GM12872 (cell line): ENCODE measurements around the gene ADIPOR2.

Experiments used
- TF ChIP-seq, protein P1 (sequence below): IDR thresholded peaks from 3 replicates; pipeline ENCODE4 v1.5.1; 2011; ENCODE audit warnings: low read depth, mild to moderate bottlenecking, low read length, moderate library complexity; ENCODE audit not compliant: insufficient read depth

The ADIPOR2 gene

DNA sequence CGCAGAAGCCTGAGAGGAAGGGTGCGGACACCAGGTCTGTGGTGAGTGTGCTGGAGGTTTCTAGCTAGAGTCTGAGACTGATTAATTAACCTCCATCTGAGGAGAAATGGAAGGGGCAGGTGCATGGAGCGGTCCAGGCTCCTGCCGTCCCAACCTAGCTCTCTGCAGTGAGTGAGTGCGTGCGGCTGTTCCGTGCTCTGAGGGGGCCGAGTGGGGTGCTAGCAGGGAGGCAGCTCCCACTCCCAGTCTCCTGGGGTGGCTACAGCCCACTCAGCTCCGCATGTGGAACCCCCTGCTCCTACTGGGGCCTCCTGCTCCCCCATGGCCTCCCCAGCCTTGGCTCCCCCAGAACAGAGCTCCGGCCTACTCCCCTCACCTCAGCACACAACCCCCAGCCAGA, 132.4 kb downstream of the ADIPOR2 start:
- TF ChIP-seq, protein P1, sequence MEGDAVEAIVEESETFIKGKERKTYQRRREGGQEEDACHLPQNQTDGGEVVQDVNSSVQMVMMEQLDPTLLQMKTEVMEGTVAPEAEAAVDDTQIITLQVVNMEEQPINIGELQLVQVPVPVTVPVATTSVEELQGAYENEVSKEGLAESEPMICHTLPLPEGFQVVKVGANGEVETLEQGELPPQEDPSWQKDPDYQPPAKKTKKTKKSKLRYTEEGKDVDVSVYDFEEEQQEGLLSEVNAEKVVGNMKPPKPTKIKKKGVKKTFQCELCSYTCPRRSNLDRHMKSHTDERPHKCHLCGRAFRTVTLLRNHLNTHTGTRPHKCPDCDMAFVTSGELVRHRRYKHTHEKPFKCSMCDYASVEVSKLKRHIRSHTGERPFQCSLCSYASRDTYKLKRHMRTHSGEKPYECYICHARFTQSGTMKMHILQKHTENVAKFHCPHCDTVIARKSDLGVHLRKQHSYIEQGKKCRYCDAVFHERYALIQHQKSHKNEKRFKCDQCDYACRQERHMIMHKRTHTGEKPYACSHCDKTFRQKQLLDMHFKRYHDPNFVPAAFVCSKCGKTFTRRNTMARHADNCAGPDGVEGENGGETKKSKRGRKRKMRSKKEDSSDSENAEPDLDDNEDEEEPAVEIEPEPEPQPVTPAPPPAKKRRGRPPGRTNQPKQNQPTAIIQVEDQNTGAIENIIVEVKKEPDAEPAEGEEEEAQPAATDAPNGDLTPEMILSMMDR, result no peak

DNA sequence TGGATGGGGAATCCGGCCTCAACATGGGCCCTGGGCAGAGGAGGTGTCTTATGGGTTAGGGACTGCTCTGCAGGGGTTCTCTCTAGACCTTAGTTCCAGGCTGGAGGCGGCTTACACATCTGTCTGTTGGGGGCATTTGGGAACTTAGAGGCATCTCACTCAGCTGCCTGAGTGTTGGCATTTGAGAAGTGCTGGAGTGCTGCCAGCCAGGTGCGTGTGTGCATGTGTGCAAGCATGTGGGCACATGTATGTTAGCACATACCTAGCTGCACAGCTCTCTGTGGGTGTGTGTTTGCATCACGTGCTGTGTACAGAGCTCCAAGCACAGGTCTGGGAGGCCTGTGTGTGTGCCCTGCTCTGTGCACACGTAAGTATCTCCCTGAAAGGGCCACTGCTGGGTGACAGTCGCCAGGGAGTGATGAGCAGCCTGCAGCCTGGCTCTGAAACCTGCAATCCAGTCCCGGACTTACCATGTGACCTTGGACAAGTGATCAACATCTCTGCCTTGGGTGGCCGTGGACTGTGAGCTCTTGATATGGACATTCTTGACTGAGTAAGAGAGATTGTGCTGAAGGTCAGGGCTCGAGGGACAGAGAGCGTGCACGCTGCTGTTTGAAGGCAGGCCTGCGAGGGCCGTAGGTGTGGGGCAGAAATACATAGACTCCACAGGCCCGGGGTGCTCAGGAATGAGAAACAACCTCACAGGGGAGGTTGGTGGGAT, 134.7 kb downstream of the ADIPOR2 start:
- TF ChIP-seq, protein P1, result no peak

DNA sequence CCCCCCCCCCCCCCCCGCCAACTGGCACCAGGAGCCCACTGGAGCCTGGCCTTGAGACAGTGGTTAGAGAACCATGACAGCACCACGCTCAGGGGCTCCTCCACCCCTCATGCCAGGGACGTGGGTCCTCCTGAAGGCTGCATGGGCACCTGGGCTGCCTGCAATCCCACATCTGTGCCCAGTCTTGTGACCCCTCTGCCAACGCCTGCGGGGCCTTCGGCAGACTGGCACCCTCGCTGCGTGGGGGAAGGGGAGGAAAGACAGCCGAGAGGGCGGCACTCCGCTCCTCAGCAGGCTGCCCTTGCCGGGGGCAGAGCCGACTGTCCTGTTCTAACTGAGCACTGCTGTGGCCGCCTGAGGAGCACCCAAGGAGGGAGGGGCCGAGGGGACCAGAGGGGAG, 135.5 kb downstream of the ADIPOR2 start:
- TF ChIP-seq, protein P1, result no peak

DNA sequence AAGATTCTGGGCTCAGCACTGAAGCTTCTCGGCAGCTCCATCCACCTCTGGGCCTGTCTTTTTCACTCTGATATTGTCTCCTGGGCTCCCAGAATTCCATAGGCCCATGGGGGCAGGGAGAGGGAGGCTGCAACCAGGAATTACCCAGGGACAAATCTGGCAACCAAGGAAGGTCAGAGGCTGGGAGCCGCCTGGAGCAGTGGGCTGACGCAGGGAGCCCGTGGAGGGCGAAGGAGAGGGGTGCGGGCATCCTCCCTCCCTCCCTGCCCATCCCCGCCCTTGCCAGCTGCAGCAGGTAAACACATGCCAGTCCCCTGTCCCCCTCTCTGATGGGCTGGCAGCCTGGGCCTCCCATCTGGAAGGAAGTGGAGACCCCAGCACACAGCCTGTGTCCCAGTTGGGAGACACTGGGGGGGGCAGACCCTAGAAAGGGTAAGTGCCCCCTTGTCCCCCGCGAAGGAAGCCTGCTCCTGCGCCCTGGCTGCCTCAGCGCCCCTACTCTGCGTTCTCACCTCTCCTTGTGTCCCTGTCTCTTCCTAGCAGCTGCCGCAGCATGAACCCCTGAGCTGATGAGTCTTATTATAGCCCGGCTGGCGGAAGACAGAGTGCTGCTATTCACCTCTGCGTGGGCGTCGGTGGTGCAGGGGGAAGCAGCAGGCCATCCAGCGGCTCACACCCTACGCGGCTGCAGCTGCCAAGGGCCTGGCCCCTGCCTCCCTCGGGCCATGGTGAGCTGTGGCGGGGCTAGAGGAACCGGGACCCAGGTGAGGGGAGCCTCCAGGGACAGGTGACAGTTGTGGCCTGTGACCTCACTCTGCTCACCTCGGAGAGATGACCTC, 136.2 kb downstream of the ADIPOR2 start:
- TF ChIP-seq, protein P1, result no peak

DNA sequence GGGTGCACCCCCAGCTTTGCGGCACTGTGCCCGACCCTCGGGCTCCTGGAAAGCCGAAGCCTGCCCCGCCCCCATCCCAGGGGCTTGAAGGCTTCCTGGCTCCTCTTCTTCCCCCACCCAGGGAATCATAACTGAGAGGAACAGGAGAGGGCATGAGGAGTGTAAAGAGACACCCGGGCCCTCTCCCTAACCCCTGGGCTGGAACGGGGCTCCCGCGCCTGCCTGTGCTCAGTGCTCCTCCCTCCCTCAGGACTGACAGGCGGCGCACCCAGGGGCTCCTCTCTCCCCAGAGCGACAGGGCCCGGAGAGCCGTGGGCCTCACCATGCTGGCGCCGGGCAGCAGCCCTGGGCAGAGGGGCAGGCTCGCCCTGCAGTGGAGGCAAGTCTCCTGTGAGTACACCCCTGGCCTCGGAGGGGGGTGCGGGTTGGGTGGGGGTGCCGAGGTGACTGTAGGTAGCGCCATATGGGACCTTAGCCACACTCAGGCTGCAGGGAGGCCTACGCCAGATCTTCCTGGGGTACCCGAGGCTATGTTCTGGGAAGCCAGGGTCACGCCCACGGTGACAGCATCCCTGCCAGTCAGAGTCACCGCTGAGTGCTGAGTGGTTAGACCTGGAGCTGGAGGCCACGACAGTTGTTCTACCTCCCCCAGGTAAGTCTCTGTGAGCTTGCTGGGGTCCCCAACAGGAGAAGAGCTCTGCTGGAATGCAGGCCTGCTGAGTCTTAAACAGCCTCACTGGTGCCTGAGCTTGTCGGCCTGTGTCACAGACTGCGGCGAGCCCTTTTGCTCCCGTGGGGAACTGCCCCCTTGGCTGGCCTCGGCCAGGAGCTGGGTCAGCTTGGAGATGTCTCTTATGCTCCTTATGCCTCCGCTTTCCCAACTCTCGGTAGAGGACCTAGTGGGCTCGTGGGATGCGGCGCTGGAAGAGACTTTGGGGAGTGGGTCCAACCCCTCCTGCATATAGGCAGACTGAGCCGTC, 137.2 kb downstream of the ADIPOR2 start:
- TF ChIP-seq, protein P1, result no peak

DNA sequence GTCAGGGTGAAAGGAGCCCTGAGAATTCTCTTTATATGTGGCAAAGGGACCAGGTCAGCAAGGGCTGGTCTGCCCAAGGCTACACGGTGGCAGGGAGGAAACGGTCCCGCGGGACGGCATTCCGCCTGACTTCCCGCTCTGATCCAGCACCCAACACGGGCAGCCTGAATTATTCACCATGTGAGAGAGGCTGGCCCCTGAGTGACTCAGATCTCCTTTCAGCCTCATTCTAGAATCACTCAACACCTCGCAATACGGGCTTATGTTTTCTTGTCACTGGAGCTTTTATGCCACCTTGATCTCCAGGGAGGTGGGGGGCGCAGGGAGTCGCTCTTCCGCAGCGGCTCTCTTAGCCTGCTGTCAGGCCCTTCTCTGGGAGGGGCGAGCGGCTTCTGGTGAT, 138.0 kb downstream of the ADIPOR2 start:
- TF ChIP-seq, protein P1, result no peak
